Measurements from ENCODE around the gene TDRD12.
"Not testable (repeated sequence)": the region's sequence is repeated elsewhere in the genome, so short reads cannot be mapped to it uniquely, and the experiment has no call there.

TDRD12 gene

DNA sequence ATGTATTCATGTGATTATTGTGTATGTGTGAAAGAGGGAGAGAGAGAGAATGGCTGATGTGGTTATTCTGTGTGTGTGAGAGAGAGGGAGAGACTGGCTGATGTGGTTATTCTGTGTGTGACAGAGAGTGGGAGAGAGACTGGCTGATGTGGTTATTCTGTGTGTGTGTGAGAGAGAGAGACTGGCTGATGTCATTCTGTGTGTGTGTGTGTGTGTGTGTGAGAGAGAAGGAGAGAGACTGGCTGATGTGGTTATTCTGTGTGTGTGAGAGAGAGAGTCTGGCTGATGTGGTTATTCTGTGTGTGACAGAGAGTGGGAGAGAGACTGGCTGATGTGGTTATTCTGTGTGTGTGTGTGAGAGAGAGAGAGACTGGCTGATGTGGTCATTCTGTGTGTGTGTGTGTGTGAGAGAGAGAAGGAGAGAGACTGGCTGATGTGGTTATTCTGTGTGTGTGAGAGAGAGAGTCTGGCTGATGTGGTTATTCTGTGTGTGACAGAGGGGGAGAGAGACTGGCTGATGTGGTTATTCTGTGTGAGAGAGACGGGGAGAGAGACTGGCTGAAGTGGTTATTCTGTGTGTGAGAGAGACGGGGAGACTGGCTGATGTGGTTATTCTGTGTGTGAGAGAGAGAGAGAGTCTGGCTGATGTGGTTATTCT lies 26.2 kb downstream of the TDRD12 start:
- not testable (repeated sequence) for DNase-seq (ENCODE audit: low read depth in 2 of 2)

DNA sequence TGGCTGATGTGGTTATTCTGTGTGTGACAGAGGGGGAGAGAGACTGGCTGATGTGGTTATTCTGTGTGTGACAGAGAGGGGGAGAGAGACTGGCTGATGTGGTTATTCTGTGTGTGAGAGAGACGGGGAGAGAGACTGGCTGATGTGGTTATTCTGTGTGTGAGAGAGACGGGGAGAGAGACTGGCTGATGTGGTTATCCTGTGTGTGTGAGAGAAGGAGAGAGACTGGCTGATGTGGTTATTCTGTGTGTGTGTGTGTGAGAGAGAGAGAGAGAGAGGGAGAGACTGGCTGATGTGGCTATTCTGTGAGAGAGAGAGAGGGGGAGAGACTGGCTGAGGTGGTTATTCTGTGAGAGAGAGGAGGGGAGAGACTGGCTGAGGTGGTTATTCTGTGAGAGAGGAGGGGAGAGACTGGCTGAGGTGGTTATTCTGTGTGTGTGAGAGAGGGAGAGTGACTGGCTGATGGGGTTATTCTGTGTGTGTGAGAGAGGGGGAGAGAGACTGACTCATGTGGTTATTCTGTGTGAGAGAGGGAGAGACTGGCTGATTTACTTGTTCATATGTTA lies 27.1 kb downstream of the TDRD12 start:
- not testable (repeated sequence) for DNase-seq (ENCODE audit: low read depth in 2 of 2)

DNA sequence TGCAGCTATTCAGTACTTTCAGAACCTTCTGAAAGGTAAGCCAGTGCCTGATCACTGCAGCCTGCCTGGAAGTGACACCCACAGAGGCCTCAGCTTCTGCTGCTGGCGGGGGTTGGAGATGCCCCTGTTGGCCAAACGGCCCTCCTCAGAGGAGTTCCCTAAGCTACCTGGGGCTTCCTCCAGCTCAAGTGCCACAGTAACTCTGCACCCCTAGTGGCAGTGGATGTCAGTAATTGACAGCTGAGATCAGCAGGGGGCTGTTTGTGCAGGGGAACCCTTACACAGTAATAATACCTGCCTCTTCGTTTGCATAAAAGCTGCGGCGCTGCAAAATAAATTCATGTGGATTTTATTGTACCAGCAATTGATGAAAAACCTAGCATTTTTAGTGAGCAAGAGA lies 28.9 kb downstream of the TDRD12 start:
- no peak for DNase-seq (ENCODE audit: low read depth in 2 of 2)

DNA sequence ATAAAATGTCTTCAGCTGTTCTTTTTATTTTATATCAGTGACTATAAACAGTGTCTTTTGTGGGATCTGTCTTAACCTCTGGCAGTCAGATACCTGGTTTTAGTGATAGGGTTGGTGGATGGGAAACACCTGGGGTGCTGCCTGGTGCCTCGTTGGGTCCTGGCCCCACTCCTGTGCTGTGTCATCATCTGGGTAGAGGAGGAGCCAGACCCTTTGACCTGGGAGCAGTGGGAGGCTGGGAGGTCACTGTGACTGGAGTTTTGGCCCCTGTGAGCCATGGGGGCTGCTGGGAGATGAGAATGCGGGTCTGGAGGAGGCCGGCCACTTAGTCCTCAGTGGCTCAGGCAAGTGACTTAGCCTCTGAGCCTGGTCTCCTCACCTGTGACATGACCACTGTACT lies 29.4 kb downstream of the TDRD12 start:
- DNase-seq (ENCODE audit: low read depth in 2 of 2) = no peak

DNA sequence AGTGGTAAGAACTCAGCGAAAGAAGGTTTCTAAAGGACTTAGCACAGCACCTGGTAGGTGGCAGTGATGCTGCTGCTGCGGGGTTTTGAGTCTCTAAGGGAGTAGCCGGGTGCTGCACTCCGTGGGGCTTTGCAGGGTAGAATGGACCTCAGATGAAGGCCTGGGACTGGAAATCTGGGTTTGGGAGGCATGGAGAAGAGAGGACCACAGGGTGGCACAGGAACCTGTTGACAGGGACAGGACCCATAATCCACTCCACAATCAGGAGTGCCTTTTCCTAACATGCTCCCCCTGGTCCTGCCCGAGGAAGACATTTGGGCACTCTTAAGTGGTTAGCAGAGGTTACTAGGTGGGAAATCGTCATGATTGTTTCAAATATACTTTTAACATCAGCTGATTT lies 29.8 kb downstream of the TDRD12 start:
- DNase-seq (ENCODE audit: low read depth in 2 of 2) = no peak

DNA sequence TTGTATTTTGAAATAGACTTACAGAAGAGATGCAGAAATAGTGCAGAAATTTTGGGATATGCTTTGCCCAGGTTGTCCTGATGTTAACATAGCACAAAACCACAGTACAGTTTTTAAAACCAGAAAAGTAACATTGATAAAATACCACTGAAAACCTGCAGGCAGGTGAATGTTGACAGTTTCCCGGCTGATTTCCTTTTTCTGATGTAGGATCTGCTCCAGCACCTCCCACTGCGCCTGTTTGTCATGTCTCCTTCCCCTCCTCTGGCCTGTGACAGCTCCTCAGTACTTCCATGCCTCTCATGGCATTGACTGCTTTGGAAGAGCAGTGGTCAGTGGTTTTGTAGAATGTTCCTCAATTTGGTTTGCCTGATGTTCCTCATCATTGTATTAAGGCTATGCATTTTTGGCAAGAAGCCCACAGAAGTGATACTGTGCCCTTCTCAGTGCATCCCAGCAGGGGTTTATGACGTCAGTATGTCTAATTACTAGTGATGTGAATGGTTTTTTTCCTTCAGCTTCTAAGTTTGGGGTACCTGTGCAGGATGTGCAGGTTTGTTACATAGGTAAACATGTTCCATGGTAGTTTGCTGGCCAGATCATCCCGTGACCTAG lies 31.0 kb downstream of the TDRD12 start:
- no peak for DNase-seq (ENCODE audit: low read depth in 2 of 2)

DNA sequence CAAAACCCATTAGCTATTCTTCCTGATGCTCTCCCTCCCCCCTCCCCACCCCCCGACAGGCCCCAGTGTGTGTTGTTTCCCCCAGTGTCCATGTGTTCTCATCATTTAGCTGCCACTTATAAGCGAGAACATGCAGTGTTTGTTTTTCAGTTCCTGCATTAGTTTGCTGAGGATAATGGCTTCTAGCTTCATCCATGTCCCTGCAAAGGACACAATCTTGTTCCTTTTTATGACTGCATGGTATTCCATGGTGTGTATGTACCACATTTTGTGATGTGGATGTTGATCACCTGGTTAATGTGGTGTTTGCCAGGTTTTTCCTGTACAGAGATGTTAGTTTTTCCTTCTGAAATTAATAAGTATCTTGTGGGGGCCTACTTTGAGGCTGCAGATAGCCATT lies 31.5 kb downstream of the TDRD12 start:
- no peak for DNase-seq (ENCODE audit: low read depth in 2 of 2)

DNA sequence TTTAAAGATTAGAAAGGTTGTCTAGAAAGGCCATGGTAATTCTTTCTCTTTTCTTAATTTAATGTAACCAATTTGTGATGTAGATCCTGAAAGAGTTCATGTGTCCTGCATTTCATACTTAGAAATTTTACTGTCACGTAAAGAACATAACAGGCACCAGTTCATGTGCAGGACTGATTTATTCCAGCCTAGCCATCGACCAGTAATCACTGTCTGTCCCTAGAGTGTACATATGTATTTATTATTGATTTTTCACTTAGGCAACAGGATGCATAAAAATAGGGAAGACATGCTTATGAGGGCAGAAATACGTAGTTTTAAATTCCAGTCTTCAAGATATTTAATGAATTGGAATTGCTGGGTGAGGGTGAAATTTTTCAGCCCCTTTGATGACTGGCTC lies 37.6 kb downstream of the TDRD12 start:
- DNase-seq (ENCODE audit: low read depth in 2 of 2) = no peak

DNA sequence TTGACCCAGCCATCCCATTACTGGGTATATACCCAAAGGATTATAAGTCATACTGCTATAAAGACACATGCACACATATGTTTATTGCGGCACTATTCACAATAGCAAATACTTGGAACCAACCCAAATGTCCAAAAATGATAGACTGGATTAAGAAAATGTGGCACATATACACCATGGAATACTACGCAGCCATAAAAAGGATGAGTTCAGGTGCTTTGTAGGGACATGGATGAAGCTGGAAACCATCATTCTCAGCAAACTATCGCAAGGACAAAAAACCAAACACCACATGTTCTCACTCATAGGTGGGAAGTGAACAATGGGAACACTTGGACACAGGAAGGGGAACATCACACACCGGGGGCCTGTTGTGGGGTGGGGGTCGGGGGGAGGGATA lies 45.8 kb downstream of the TDRD12 start:
- DNase-seq (ENCODE audit: low read depth in 2 of 2) = not testable (repeated sequence)

DNA sequence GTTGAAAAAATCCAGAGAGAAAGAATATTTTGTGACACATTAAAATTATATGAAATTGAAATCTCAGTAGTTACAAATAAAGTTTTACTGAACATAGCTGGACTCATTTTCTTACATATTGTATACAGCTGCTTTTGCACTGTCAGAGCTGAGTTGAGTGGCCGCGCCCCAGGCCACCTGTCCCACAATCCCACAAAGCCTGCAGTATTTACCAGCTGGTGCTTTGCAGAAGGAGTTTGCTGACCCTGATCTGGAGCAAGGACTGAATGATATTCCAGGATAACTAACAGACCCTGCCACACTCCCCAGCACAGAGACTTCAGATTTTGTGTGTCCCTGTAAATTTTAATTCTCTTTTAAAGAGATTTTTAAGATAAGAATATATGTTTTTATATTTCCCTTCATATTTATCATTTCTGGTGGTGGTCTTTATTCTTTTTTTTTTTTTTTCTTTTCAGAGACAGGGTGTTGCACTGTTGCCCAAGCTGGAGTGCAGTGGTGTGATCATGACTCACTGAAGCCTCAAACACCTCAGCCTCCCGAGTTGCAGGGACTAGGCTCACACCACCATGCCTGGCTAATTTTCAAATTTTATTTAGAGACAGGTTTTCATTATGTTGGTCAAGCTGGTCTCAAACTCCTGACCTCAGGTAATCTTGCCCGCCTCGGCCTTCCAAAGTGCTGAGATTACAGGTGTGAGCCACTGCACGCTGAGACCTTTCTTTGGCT lies 48.5 kb downstream of the TDRD12 start:
- no peak for DNase-seq (ENCODE audit: low read depth in 2 of 2)

DNA sequence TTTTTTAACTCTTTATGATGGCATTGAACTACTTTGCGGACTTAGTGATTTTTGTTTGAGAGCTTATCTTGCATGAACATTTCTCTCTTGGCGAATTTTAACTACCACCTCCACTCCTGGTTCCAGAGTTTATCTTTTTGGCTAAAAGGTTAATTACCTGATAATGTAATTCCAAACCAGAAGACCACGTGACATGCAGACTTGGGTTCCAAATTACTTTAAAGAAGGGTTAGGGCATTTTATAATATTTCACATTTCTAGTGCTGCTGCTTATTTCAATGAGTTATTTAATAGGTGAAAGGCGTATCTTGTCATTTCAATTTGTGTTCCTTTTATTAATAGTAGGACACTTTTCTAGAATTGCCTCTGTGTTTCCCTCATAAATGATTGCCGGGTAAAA lies 52.0 kb downstream of the TDRD12 start:
- no peak for DNase-seq (ENCODE audit: low read depth in 2 of 2)

DNA sequence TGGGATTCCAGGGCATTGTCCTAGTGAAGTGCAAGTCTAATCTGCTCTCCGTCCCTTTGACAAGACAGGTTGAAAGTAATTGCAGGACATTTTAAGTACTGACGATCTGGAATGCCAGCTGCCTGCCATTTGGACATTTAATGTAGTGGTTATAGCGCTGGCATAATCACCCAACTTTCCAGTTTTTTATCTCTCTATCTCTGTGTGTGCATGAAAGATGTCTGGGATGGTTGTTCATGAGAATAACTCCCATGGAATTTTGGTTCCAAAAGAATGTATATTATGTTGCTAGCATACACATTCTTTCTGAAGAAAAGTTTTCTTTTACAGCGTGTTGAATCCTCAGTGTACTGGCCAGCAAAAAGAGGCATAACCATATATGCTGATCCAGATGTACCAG lies 53.6 kb downstream of the TDRD12 start:
- DNase-seq (ENCODE audit: low read depth in 2 of 2) = no peak

DNA sequence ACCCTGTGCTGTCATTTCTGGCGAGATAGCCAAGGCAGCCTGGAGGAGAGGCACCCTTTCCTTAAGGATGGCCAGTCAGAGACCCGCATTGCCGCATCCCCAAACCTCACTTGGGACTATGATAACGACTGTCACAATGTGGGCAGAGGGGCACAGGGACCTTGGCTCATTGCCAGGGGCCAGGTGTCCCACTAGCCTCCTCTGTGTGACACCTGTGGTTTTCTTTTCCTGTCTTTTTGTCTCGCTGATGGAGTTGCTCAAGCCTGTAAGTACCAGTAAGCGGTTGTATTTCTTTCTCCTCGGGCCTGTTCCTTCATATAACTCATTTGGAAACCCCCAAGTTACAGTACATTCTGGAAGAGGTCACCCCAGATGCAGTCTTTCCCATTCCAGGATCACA lies 59.5 kb downstream of the TDRD12 start:
- no peak for DNase-seq (ENCODE audit: low read depth in 2 of 2)

DNA sequence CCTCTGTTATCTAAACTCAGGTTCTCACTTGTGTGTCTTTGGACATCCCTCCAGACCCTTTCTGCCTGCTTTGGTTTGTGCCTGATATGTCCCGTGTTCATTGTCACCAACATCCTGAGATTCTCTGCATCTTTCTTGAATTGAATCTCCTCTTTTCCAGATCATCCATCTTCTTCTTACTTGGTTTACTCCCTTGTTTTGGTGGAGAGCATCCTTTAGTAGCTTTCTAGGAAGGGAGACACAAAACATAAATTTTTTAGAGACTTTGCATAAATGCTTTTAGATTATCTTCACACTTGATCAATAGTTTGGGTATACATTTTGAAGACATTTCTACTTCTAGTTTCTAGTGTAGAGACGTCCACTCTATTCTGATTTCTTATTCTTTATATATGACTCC lies 61.7 kb downstream of the TDRD12 start:
- DNase-seq (ENCODE audit: low read depth in 2 of 2) = no peak

DNA sequence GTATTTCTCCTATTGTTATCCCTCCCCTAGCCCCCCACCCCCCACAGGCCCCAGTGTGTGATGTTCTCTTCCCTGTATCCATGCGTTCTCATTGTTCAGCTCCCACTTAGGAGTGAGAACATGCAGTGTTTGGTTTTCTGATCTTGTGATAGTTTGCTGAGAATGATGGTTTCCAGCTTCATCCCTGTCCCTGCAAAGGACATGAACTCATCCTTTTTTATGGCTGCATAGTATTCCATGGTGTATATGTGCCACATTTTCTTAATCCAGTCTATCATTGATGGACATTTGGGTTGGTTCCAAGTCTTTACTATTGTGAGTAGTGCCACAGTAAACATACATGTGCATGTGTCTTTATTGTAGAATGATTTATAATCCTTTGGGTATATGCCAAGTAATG lies 62.5 kb downstream of the TDRD12 start:
- not testable (repeated sequence) for DNase-seq (ENCODE audit: low read depth in 2 of 2)

DNA sequence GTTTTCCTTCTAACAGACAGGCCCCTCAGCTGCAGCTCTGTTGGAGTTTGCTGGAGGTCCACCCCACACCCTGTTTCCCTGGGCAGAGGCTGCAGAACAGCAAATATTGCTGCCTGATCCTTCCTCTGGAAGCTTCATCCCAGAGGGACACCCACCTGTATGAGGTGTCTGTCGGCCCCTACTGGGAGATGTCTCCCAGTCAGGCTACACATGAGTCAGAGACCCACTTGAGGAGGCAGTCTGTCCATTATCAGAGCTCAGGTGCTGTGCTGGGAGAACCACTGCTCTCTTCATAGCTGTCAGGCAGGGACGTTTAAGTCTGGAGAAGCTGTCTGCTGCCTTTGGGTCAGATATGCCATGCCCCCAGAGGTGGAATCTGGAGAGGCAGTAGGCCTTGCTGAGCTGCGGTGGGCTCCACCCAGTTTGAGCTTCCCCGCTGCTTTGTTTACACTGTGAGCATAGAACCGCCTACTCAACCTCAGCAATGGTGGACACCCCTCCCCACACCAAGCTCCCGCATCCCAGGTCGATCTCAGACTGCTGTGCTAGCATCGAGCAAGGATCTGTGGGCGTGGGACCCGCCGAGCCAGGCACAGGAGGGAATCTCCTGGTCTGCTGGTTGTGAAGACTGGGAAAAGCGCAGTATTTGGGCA lies 67.7 kb downstream of the TDRD12 start:
- not testable (repeated sequence) for DNase-seq (ENCODE audit: low read depth in 2 of 2)

DNA sequence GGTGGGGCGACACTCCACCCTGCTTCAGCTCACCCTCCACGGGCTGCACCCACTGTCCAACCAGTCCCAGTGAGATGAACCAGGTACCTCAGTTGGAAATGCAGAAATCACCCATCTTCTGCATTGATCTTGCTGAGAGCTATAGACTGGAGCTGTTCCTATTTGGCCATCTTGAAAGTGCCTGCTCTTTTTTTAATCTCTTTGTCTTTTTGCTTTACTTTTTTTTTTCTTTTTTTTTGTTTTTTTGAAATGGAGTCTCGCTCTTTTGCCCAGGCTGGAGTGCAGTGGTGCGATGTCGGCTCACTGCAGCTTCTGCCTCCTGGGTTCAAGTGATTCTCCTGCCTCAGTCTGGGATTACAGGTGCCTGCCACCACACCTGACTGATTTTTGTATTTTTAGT lies 68.3 kb downstream of the TDRD12 start:
- not testable (repeated sequence) for DNase-seq (ENCODE audit: low read depth in 2 of 2)

DNA sequence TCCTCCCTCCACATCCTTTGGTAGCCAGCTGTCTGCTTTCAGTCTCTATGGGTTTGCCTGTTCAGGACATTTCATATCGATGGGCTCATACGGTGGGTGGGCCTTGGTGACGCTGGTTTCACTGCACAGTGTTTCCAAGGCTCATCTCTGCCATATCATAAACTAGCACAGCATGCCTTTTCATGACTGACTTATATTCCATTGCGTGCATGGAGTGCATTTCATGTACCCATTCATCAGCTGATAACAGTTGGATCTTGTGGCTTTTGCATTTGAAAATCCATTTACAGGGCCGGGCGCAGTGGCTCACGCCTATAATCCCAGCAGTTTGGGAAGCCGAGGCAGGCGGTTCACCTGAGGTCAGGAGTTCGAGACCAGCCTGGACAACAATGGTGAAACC lies 69.9 kb downstream of the TDRD12 start:
- no peak for DNase-seq (ENCODE audit: low read depth in 2 of 2)

DNA sequence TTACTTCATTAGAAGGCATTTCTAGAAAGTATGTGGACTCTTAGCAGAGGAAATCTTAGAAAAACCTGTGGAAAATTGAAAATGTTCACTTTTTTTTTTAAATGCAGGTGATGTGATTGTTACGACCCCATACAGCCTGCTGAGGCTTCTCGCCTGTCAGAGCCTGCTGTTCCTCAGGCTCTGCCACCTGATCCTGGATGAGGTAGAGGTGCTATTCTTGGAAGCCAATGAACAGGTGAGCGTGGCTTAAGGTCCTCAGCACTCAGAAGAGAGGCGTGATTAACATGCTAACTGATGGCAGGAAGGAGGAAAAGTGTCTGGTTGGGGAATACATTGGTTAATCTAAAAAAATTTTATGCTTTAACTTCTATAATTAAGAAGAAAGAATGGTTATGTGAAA lies 78.6 kb downstream of the TDRD12 start:
- no peak for DNase-seq (ENCODE audit: low read depth in 2 of 2)

DNA sequence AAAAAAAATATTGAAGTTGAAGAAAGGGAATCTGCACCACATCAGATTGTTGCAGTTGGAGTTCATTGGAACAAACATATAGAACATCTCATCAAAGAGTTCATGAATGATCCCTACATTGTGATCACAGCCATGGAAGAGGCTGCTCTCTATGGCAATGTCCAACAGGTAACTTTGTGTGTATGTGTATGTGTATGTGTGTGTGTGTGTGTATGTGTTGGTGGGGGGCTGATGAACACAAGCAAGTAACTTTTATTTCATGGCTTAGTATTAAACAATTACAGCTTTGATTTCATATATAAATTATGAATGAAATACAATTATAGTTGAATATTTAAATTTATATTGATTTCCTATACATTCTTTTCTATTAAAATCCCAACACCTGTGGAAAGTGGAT lies 80.6 kb downstream of the TDRD12 start:
- DNase-seq (ENCODE audit: low read depth in 2 of 2) = no peak

DNA sequence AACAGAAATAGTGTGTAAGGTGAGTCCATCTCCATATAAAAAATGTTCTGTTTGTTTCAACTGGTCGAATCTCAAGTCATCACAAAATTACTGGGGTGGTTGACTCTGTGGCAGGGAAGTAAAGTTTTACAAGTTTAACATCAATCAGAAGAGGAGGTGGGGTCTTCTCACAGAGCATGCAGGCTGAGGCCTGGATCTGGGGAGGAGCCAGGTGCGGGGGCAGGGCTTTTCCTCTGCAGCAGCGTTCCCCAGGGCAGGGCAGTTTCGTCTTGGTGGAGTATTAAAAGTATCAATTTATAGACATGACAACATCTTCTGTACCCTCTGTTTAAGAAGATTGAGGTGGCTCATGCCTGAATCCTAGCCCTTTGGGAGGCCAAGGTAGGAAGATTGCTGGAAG lies 81.2 kb downstream of the TDRD12 start:
- DNase-seq (ENCODE audit: low read depth in 2 of 2) = no peak

DNA sequence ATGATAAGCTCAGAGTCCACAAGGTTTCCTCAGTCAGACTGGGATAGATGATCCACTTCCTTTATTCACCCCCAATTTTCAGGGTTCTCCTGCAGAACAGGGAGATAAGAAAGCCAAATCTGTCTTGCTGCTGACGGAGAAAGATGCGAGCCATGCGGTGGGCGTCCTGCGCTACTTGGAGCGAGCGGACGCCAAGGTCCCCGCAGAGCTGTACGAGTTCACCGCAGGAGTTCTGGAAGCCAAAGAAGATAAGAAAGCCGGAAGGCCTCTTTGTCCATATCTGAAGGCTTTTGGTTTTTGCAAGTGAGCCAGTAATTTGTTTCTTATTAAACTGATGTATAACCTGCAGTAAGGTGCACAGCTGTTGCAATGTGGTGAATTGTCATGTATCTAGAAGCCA lies 83.3 kb downstream of the TDRD12 start:
- no peak for DNase-seq (ENCODE audit: low read depth in 2 of 2)

Measured in stimulated activated CD4-positive, alpha-beta T cell treated with anti-CD3 and anti-CD28 coated beads, Interleukin-1b, Interleukin-23, amount 100 ng/mL, for 4 hours (primary cell).